Activated T-cell treated with anti-CD3 and anti-CD28 coated beads, Interleukin-2, amount 50 U/mL, for 24 hours (primary cell): ENCODE measurements around the gene CYTL1.
"Not testable (repeated sequence)": the region's sequence is repeated elsewhere in the genome, so short reads cannot be mapped to it uniquely, and the experiment has no call there.

Source experiments
- DNase-seq: peaks from one replicate; pipeline ENCODE4 v3.0.0-alpha.2; 2020
- H3K27ac Mint-ChIP-seq: 2 replicates; pipeline ENCODE4 v1.8.0; 2020; ENCODE audit warnings: mild to moderate bottlenecking, mixed read lengths
- H3K27me3 Mint-ChIP-seq: 2 replicates; pipeline ENCODE4 v1.8.0; 2020; ENCODE audit warnings: mixed read lengths
- H3K36me3 Mint-ChIP-seq: 2 replicates; pipeline ENCODE4 v1.8.0; 2020; ENCODE audit warnings: low read depth, mixed read lengths
- H3K4me1 Mint-ChIP-seq: 2 replicates; pipeline ENCODE4 v1.8.0; 2020; ENCODE audit warnings: low read depth, mixed read lengths
- H3K4me3 Mint-ChIP-seq: 2 replicates; pipeline ENCODE4 v1.8.0; 2020; ENCODE audit warnings: mild to moderate bottlenecking, moderate library complexity, mixed read lengths
- H3K9me3 Mint-ChIP-seq: 2 replicates; pipeline ENCODE4 v1.8.0; 2020; ENCODE audit warnings: mixed read lengths

Gene CYTL1

DNA sequence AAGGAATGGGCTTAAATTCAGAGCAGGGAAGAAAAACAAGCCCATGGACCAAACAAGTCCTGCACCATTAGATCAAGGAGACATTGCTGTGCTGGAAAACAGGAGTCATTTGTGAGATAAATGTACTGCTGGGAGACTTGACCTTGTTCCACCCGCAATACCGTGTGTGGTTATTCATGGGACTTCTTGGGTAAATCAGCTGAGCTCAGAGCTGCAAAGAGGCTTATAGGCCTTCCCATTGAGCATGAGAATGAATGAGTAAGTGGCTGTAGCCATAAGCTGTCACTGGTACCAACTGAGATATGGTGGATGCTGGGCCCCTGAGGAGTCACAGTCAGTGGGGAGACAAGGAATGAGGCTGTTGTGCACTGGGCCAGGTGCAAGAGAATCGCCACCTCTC, 2.3 kb upstream of the CYTL1 start:
- Mint-ChIP-seq H3K9me3 (no peaks in the 10 kb centered on the region), H3K27me3 (peaks cover 39% of the 10 kb centered on the region), H3K4me3 (no peak overlapping the region), H3K27ac (no peak overlapping the region), H3K4me1 (no peaks in the 10 kb centered on the region), H3K36me3 (no peaks in the 10 kb centered on the region)
- DNase-seq = no peak

GRCh38 chr4:5020341-5020740, 1.1 kb upstream of the CYTL1 start:
- Mint-ChIP-seq H3K9me3 (no peaks in the 10 kb centered on the region), H3K4me3 (no peak overlapping the region), H3K4me1 (no peaks in the 10 kb centered on the region), H3K27ac (no peak overlapping the region), H3K27me3 (peaks cover 40% of the 10 kb centered on the region), H3K36me3 (no peaks in the 10 kb centered on the region)
- no peak for DNase-seq

DNA sequence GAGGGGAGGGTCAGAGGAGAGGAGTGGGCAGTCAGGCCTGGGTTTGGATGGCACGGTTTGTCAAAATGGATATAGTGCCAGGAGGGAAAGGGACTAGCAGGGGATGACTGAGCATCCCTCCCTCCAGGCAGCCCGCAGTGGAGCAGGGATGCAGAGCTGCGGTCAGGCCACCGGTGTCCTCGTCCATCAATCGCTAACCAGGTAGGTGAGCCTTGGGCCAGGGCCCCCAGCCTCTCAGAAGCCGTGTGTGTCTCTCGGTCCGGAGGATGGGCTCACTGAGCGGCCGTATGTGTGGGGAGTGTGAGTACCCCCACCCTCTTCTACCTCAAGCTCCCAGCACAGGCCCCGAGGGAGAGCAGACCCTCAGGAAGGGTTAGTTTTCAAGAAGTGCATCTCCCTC, 538 bp upstream of the CYTL1 start:
- H3K4me1 Mint-ChIP-seq = no peaks in the 10 kb centered on the region
- DNase-seq = no peak
- no peaks in the 10 kb centered on the region for H3K9me3 Mint-ChIP-seq
- H3K27ac Mint-ChIP-seq = no peak overlapping the region
- no peak overlapping the region for H3K4me3 Mint-ChIP-seq
- peaks cover 40% of the 10 kb centered on the region for H3K27me3 Mint-ChIP-seq
- no peaks in the 10 kb centered on the region for H3K36me3 Mint-ChIP-seq

DNA sequence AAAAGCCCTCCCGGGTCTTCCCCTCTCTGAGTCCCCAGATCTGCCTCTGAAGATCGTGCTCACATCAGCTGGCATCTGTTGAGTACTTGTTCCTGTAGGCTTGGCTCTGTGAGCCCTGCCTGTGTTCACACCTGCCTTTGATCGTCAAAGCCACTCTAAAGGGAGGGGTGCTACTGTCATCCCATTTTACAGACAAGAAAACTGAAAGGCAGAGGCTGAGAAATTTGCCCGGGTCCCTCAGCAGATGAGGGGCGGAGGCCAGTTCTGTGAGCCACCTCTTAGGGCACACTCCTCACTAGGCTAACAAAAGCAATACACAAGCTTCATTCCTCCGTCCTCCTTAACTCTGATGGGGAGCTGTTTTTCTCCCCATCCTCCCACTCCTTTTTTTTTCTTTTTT, 655 bp downstream of the CYTL1 start:
- no peaks in the 10 kb centered on the region for H3K4me1 Mint-ChIP-seq
- DNase-seq = no peak
- no peaks in the 10 kb centered on the region for H3K9me3 Mint-ChIP-seq
- peaks cover 44% of the 10 kb centered on the region for H3K27me3 Mint-ChIP-seq
- H3K36me3 Mint-ChIP-seq = no peaks in the 10 kb centered on the region
- H3K27ac Mint-ChIP-seq = no peak overlapping the region
- H3K4me3 Mint-ChIP-seq = no peak overlapping the region

- Mint-ChIP-seq H3K27ac (no peak overlapping the region), H3K27me3 (peaks cover 44% of the 10 kb centered on the region), H3K9me3 (no peaks in the 10 kb centered on the region), H3K4me1 (no peaks in the 10 kb centered on the region), H3K4me3 (no peak overlapping the region), H3K36me3 (no peaks in the 10 kb centered on the region)
- DNase-seq = no peak
Measured at GRCh38 chr4:5018096-5018495, 1.2 kb downstream of the CYTL1 start.

DNA sequence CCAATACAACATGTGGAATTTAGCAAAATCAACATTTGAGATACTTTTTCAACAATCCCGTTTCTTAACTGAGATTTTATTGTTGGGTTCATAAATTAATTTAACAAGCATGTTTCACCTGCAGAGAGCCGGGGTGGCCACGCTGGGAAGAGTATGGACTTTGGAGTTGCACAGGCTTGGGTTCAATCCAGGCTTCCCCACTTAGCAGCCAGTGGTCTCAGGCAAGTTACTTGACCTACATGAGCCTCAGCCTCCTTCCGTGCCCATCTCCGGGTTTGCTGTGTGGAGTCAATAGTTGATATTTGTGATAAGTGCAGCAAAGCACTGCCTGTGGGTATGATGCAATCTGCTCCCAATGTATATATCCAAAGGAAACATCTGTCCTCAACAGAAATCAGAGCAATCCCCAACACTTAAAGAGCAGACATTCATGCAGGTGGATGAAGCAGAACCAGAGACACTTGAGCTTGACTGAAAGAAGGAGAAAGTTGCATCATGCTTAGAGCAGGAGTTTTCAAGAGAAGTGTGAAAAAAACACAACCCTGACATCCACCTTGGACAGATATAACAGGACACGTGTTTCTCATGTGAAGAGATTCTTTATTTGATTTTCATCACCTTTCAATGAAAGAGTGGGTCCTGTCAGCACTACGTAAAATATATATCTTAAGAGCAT, 5.1 kb downstream of the CYTL1 start:
- DNase-seq = no peak
- H3K36me3 Mint-ChIP-seq = no peaks in the 10 kb centered on the region
- no peak overlapping the region for H3K4me3 Mint-ChIP-seq
- H3K27ac Mint-ChIP-seq = no peak overlapping the region
- H3K27me3 Mint-ChIP-seq = peaks cover 40% of the 10 kb centered on the region
- H3K9me3 Mint-ChIP-seq = no peaks in the 10 kb centered on the region
- no peaks in the 10 kb centered on the region for H3K4me1 Mint-ChIP-seq

DNA sequence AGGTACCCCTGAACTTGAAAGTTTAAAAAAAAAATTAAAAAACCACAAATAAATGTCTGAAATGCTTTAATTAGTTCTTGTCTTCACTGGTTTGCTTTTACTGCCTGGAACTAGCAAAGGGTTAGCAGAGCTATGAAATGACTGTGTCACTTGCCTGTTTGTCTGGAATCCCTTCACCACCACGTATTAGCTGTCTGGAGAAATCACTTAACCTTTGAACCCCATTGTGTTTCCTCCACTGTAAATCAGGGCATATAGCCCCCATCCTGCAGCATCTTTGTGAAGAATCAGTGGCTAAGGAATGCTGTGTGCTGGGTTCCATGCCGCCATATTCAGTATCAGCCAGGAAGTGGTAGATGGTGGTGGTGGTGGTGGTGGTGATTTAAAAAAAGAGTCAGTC, 6.3 kb downstream of the CYTL1 start:
- Mint-ChIP-seq H3K36me3 (no peaks in the 10 kb centered on the region), H3K4me1 (no peaks in the 10 kb centered on the region), H3K4me3 (no peak overlapping the region), H3K27me3 (peaks cover 35% of the 10 kb centered on the region), H3K9me3 (no peaks in the 10 kb centered on the region), H3K27ac (no peak overlapping the region)
- no peak for DNase-seq

- no peak overlapping the region for H3K4me3 Mint-ChIP-seq
- H3K9me3 Mint-ChIP-seq = no peaks in the 10 kb centered on the region
- DNase-seq = no peak
- H3K27me3 Mint-ChIP-seq = peaks cover 32% of the 10 kb centered on the region
- no peaks in the 10 kb centered on the region for H3K4me1 Mint-ChIP-seq
- no peak overlapping the region for H3K27ac Mint-ChIP-seq
- no peaks in the 10 kb centered on the region for H3K36me3 Mint-ChIP-seq
Measured at GRCh38 chr4:5012244-5012898, 6.9 kb downstream of the CYTL1 start.

DNA sequence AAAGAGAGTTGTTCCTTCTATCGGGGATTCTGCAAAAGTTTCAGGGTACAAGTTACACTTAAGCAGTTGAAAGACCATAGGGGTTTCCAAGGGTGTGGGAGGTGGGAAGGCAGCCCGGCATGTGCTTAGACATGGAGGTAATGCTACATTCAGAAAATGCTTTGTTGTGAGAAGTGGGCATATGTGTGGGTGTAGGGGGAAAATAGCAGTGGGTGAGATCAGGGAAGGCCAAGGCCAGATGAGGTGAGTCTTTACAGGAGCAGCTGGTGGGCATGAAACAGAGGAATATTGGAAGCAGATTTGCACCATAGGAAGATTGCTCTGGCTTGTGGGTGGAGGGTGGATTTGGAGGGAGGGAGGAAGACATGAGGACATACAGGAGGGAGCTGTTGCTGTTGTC, 8.3 kb downstream of the CYTL1 start:
- Mint-ChIP-seq H3K4me3 (no peak overlapping the region), H3K4me1 (no peaks in the 10 kb centered on the region), H3K27me3 (peaks cover 19% of the 10 kb centered on the region), H3K36me3 (no peaks in the 10 kb centered on the region), H3K9me3 (no peaks in the 10 kb centered on the region), H3K27ac (no peak overlapping the region)
- DNase-seq = no peak

DNA sequence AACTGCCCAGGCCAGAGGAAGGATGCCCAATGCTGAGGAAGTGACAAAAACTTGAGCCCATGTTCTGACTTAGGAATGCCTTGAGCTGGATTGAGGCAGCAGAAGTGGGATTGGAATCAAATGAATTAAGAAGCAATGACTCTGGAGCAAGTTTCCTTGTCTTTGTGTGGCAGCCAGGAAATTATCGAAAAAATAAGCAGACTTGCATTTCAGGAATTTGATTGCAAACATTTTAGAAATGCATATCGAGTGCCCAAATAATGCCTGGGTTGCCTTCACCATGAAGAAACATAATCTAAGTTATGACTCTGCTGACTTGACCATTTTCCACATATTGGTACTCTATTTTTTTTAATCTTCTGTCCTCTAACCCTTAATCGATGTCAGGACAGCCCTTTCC, 9.5 kb downstream of the CYTL1 start:
- Mint-ChIP-seq H3K4me3 (no peak overlapping the region), H3K9me3 (no peaks in the 10 kb centered on the region)
- no peak for DNase-seq

GRCh38 chr4:5006932-5007331, 12.3 kb downstream of the CYTL1 start:
- H3K4me3 Mint-ChIP-seq, H3K36me3 Mint-ChIP-seq, H3K4me1 Mint-ChIP-seq, H3K9me3 Mint-ChIP-seq, DNase-seq, H3K27ac Mint-ChIP-seq: not testable (repeated sequence)
- H3K27me3 Mint-ChIP-seq = peaks cover 39% of the 10 kb centered on the region

More for the DNA sequence above, 9.5 kb downstream of the CYTL1 start:
- Mint-ChIP-seq H3K27me3 (peaks cover 22% of the 10 kb centered on the region), H3K36me3 (no peaks in the 10 kb centered on the region), H3K4me1 (no peaks in the 10 kb centered on the region), H3K27ac (no peak overlapping the region)

DNA sequence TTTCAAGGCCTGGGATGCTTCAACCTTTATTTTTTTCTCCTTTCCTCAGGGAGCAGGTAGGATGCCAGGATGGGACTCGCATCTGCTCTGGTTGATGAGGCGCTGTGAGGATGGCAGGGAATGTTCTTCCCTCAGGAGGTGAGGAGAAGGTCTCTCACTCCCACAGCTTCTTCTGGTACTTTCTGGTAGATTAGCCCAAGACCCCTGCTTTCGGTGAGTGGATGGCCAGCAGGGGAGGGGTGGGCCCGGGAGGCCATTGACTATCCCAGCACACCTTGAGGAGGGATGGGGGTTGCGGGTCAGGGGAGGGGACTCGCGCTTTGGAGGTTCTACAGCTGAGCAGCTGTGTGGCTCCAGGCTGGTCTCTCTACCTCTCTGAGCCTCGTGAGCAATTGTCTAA, 14.8 kb downstream of the CYTL1 start:
- Mint-ChIP-seq H3K4me3 (no peak overlapping the region), H3K36me3 (no peaks in the 10 kb centered on the region), H3K4me1 (no peaks in the 10 kb centered on the region), H3K27me3 (peaks cover 34% of the 10 kb centered on the region), H3K9me3 (no peaks in the 10 kb centered on the region), H3K27ac (no peak overlapping the region)
- no peak for DNase-seq

DNA sequence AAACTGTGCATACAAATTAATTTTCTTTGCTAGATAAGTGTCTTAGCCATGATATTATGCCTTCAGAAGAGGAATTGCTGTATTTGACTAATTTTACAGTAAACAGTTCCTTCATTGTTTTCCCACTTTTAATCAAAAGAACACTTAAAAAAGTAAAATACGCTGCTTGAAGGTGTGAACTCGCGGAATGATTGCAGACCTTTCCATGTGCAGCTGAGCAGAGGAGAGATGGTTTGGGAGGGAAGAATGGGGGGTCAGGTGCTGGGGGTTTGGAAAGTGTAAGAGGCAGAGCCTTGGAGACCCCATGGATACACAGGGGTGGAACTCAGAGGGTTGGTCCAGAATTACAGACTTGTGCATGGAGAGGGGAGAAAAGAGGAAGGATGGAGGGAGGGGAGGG, 15.3 kb downstream of the CYTL1 start:
- Mint-ChIP-seq H3K36me3 (no peaks in the 10 kb centered on the region), H3K27ac (no peak overlapping the region), H3K27me3 (peaks cover 30% of the 10 kb centered on the region), H3K4me1 (no peaks in the 10 kb centered on the region), H3K4me3 (no peak overlapping the region), H3K9me3 (no peaks in the 10 kb centered on the region)
- DNase-seq = no peak

DNA sequence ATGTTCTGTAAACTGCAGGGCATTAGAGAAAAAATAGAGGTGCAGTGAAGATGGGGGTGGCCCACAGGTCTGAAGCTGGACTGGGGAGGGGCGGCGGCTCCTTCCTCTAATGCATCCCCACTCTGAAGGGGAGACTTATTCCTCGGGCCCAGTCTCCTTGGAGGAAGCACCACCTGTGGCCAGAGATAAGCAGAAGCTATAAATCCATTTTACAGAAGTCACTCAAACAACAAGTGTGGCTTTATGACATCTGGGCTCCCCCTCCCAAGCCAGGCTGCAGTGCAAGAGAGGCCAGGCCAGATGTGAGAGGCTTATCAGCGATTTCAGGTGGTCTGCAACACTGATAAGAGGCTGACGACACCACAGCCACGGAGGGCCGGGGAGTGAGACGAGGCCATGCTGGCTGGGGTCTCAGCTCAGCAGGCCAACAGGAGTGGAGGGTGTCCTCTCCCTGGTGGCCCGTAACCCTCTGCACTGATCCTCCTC, 15.8 kb downstream of the CYTL1 start:
- H3K27me3 Mint-ChIP-seq = peaks cover 30% of the 10 kb centered on the region
- no peaks in the 10 kb centered on the region for H3K4me1 Mint-ChIP-seq
- no peak for DNase-seq
- H3K9me3 Mint-ChIP-seq = no peaks in the 10 kb centered on the region
- H3K27ac Mint-ChIP-seq = no peak overlapping the region
- no peaks in the 10 kb centered on the region for H3K36me3 Mint-ChIP-seq
- H3K4me3 Mint-ChIP-seq = no peak overlapping the region

GRCh38 chr4:5001641-5002040, 17.6 kb downstream of the CYTL1 start:
- not testable (repeated sequence) for DNase-seq, H3K4me3 Mint-ChIP-seq, H3K9me3 Mint-ChIP-seq, H3K27ac Mint-ChIP-seq, H3K36me3 Mint-ChIP-seq, H3K4me1 Mint-ChIP-seq
- H3K27me3 Mint-ChIP-seq = peaks cover 30% of the 10 kb centered on the region
